GM23338 (cell line): Measurements from ENCODE around the gene KIRREL3. TPM values are rescaled to one million over a fixed set of nuclear protein-coding genes. Genes with fewer than 3 reads are reported as not detected.

Source experiments
- ATAC-seq: fragments of 200-7000 bp; cut with Tn5 transposase; 3 replicates; pipeline ENCODE4 v1.9.1; 2020
- DNase-seq: peaks from one replicate; pipeline ENCODE4 v3.0.0-alpha.2; 2015; ENCODE audit warnings: low spot score
- H2AFZ ChIP-seq: fragments of 200-600 bp; sonication (generic); 2 replicates; pipeline ENCODE4 v1.8.0; 2016; ENCODE audit warnings: antibody characterized with exemption, mild to moderate bottlenecking, moderate library complexity
- H3F3A ChIP-seq: fragments of 200-600 bp; sonication (generic); replicated peaks from 2 replicates; pipeline ENCODE4 v1.8.0; 2017; ENCODE audit warnings: antibody characterized with exemption, mixed run types, low read depth
- H3K27ac ChIP-seq: fragments of 200-600 bp; sonication (generic); 2 replicates; pipeline ENCODE4 v1.6.1; 2016; ENCODE audit warnings: low read depth
- H3K27me3 ChIP-seq: fragments of 200-600 bp; sonication (generic); 2 replicates; pipeline ENCODE4 v1.8.0; 2016; ENCODE audit warnings: mild to moderate bottlenecking, mixed run types, moderate library complexity; ENCODE audit not compliant: insufficient read depth
- H3K36me3 ChIP-seq: fragments of 200-600 bp; sonication (generic); 2 replicates; pipeline ENCODE4 v1.8.0; 2016; ENCODE audit warnings: mild to moderate bottlenecking; ENCODE audit not compliant: insufficient read depth
- H3K4me1 ChIP-seq: fragments of 200-600 bp; sonication (generic); 2 replicates; pipeline ENCODE4 v1.8.0; 2016; ENCODE audit warnings: mild to moderate bottlenecking, moderate library complexity; ENCODE audit not compliant: insufficient read depth
- H3K4me2 ChIP-seq: fragments of 200-600 bp; sonication (generic); 2 replicates; pipeline ENCODE4 v1.7.1; 2017; ENCODE audit warnings: mixed run types
- H3K4me3 ChIP-seq: fragments of 200-600 bp; sonication (generic); 2 replicates; pipeline ENCODE4 v1.6.1; 2016; ENCODE audit warnings: mixed run types
- H3K79me2 ChIP-seq: fragments of 200-600 bp; sonication (generic); replicated peaks from 2 replicates; pipeline ENCODE4 v1.8.0; 2017; ENCODE audit warnings: mild to moderate bottlenecking; ENCODE audit not compliant: insufficient read depth
- H3K9me2 ChIP-seq: fragments of 200-600 bp; sonication (generic); 2 replicates; pipeline ENCODE4 v1.8.0; 2017; ENCODE audit not compliant: insufficient read depth
- H4K20me1 ChIP-seq: fragments of 200-600 bp; sonication (generic); replicated peaks from 2 replicates; pipeline ENCODE4 v1.8.0; 2017; ENCODE audit warnings: mild to moderate bottlenecking; ENCODE audit not compliant: insufficient read depth
- H3K27ac Mint-ChIP-seq: 2 replicates; pipeline ENCODE4 v1.8.0; 2020; ENCODE audit warnings: inconsistent platforms, mild to moderate bottlenecking, moderate library complexity, mixed read lengths
- H3K27me3 Mint-ChIP-seq: 3 replicates; pipeline ENCODE4 v1.8.0; 2022; ENCODE audit warnings: low read depth, mild to moderate bottlenecking, moderate library complexity, mixed read lengths, inconsistent platforms; ENCODE audit not compliant: insufficient read depth, poor library complexity
- H3K36me3 Mint-ChIP-seq: 3 replicates; pipeline ENCODE4 v1.8.0; 2021; ENCODE audit warnings: low read depth, mild to moderate bottlenecking, inconsistent platforms, moderate library complexity, mixed read lengths
- H3K4me1 Mint-ChIP-seq: 3 replicates; pipeline ENCODE4 v1.8.0; 2020; ENCODE audit warnings: mild to moderate bottlenecking, inconsistent platforms, mixed read lengths
- H3K4me3 Mint-ChIP-seq: 3 replicates; pipeline ENCODE4 v1.8.0; 2021; ENCODE audit warnings: moderate library complexity, mild to moderate bottlenecking, inconsistent platforms, mixed read lengths
- H3K9me3 Mint-ChIP-seq: 3 replicates; pipeline ENCODE4 v1.8.0; 2020; ENCODE audit warnings: moderate library complexity, mild to moderate bottlenecking, inconsistent platforms, mixed read lengths
- CREB1 ChIP-seq: fragments of 250-450 bp; sonication (Bioruptor Pico); IDR thresholded peaks from 2 replicates; pipeline ENCODE4 v1.5.0; 2020; ENCODE audit warnings: low read depth, mild to moderate bottlenecking, moderate library complexity
- EZH2 ChIP-seq: fragments of 200-600 bp; sonication (generic); IDR thresholded peaks from one replicate; pipeline ENCODE4 v1.8.0; 2017; ENCODE audit warnings: antibody characterized with exemption, mild to moderate bottlenecking, low read depth; ENCODE audit not compliant: unreplicated experiment
- EZH2phosphoT487 ChIP-seq: fragments of 200-600 bp; sonication (generic); IDR thresholded peaks from one replicate; pipeline ENCODE4 v1.8.1; 2018; ENCODE audit warnings: antibody characterized with exemption; ENCODE audit not compliant: unreplicated experiment
- JUNB ChIP-seq: IDR thresholded peaks from one replicate; pipeline ENCODE4 v1.6.1; 2016; ENCODE audit warnings: antibody characterized with exemption; ENCODE audit not compliant: unreplicated experiment
- POLR2AphosphoS5 ChIP-seq: IDR thresholded peaks from 2 replicates; pipeline ENCODE4 v1.6.1; 2016; ENCODE audit warnings: antibody characterized with exemption, low read depth
- STAT1 ChIP-seq: IDR thresholded peaks from one replicate; pipeline ENCODE4 v1.6.1; 2016; ENCODE audit warnings: antibody characterized with exemption; ENCODE audit not compliant: unreplicated experiment
- ZNF114 ChIP-seq: fragments of 250-450 bp; sonication (Bioruptor Pico); IDR thresholded peaks from 2 replicates; pipeline ENCODE4 v1.5.0; 2020; ENCODE audit warnings: mild to moderate bottlenecking, moderate library complexity
- ZNF331 ChIP-seq: fragments of 250-450 bp; sonication (Bioruptor Pico); IDR thresholded peaks from 2 replicates; pipeline ENCODE4 v1.5.0; 2020; ENCODE audit warnings: low read depth, mild to moderate bottlenecking, moderate library complexity
- ZNF462 ChIP-seq: fragments of 250-450 bp; sonication (Bioruptor Pico); IDR thresholded peaks from 2 replicates; pipeline ENCODE4 v1.5.0; 2020; ENCODE audit warnings: mild to moderate bottlenecking, moderate library complexity
- polyA plus RNA-seq: library from polyadenylated mRNA; unstranded; fragments of >200 nt; fragmentation: Nextera tagmentation; extraction: Ambion mirVana; gene quantifications from 2 replicates; pipeline ENCODE4 v1.2.1, GENCODE V29; 2016
- total RNA-seq: library from RNA; depleted of rRNA; stranded (reverse); fragments of >200 nt; shearing (Covaris generic); gene quantifications from 2 replicates; pipeline ENCODE4 v1.2.3, GENCODE V29; 2014
- TF ChIP-seq, protein P1 (sequence below), 2 experiments: fragments of 200-600 bp in 1 of 2; sonication (generic) in 1 of 2; conservative IDR thresholded peaks; 2 replicates each; pipeline versions ENCODE4 v1.5.1 to v1.6.1; 2016 to 2017; ENCODE audit warnings: antibody characterized with exemption in 2 of 2, low read depth in 2 of 2, mild to moderate bottlenecking in 2 of 2, moderate library complexity in 1 of 2

Gene KIRREL3
- total and polyA plus RNA-seq, 2 experiments from 2014 or later = 0.13 to 1.5 TPM

GRCh38 chr11:126518972-126519690 lies 481.4 kb downstream of the KIRREL3 start (continued):
- TF ChIP-seq ZNF331 = no peak
- no peak for TF ChIP-seq STAT1
- no peak for TF ChIP-seq JUNB
- no peak for TF ChIP-seq EZH2phosphoT487
- no peak for TF ChIP-seq EZH2

- Histone ChIP-seq H2AFZ (no peak overlapping the region), H3K27ac (no peak overlapping the region), H3K9me2 (no peaks in the 10 kb centered on the region), H3K79me2 (no peaks in the 10 kb centered on the region), H3K27me3 (no peaks in the 10 kb centered on the region), H3K4me1 (no peaks in the 10 kb centered on the region), H3K36me3 (no peaks in the 10 kb centered on the region), H3K4me3 (no peak overlapping the region), H3F3A (no peaks in the 10 kb centered on the region), H4K20me1 (no peaks in the 10 kb centered on the region), H3K4me2 (no peak overlapping the region)
- Mint-ChIP-seq H3K4me1 (peaks cover 17% of the 10 kb centered on the region), H3K27me3 (peaks cover 3% of the 10 kb centered on the region), H3K4me3 (no peak overlapping the region), H3K27ac (no peak overlapping the region), H3K9me3 (no peaks in the 10 kb centered on the region), H3K36me3 (no peaks in the 10 kb centered on the region)
- peak; percentile 38; the same call in 2 of the 3 replicates for ATAC-seq
- no peak for DNase-seq
- TF ChIP-seq EZH2 (no peak), STAT1 (no peak), ZNF114 (CRISPR knock-in tag) (no peak)
These were observed 482.2 kb downstream of the KIRREL3 start for GRCh38 chr11:126518071-126518971.

DNA sequence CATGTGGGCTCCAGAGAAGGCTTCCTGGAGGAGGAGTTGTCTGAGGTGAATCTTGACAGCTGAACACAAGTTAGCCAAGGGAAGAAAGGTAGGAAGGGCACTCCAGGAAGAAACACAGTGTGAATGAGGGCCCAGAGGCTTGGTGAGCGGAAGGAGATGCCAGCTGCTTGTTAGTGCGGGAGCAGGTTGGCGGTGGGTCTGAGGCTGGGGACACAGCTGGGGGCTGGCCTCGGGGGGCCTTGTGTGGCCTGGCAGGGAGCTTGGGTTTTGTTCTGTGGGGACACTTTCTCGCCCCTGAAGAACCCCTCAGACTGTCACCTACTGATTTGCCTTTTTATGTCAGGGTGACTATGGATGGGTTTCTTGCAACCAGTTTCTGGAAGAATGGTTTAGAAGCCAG lies 485.1 kb downstream of the KIRREL3 start:
- Histone ChIP-seq H3K9me2 (no peaks in the 10 kb centered on the region), H3K4me3 (no peak overlapping the region), H3K36me3 (no peaks in the 10 kb centered on the region), H2AFZ (no peak overlapping the region), H3K4me1 (no peaks in the 10 kb centered on the region), H3K27me3 (no peaks in the 10 kb centered on the region), H3K27ac (no peak overlapping the region), H3F3A (no peaks in the 10 kb centered on the region), H3K79me2 (no peaks in the 10 kb centered on the region), H4K20me1 (no peaks in the 10 kb centered on the region), H3K4me2 (no peak overlapping the region)
- DNase-seq (no peak), ATAC-seq (no peak)
- H3K4me3 Mint-ChIP-seq = no peak overlapping the region
- H3K36me3 Mint-ChIP-seq = no peaks in the 10 kb centered on the region
- no peaks in the 10 kb centered on the region for H3K9me3 Mint-ChIP-seq
- no peak overlapping the region for H3K27ac Mint-ChIP-seq
- peaks cover 6% of the 10 kb centered on the region for H3K27me3 Mint-ChIP-seq
- H3K4me1 Mint-ChIP-seq = peaks cover 17% of the 10 kb centered on the region
- no peak for TF ChIP-seq ZNF331
- TF ChIP-seq JUNB = no peak
- TF ChIP-seq, protein P1, sequence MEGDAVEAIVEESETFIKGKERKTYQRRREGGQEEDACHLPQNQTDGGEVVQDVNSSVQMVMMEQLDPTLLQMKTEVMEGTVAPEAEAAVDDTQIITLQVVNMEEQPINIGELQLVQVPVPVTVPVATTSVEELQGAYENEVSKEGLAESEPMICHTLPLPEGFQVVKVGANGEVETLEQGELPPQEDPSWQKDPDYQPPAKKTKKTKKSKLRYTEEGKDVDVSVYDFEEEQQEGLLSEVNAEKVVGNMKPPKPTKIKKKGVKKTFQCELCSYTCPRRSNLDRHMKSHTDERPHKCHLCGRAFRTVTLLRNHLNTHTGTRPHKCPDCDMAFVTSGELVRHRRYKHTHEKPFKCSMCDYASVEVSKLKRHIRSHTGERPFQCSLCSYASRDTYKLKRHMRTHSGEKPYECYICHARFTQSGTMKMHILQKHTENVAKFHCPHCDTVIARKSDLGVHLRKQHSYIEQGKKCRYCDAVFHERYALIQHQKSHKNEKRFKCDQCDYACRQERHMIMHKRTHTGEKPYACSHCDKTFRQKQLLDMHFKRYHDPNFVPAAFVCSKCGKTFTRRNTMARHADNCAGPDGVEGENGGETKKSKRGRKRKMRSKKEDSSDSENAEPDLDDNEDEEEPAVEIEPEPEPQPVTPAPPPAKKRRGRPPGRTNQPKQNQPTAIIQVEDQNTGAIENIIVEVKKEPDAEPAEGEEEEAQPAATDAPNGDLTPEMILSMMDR (conservative IDR thresholded peaks at IDR 0.05; ENCODE audit: low read depth in 2 of 2) = no peak
- no peak for TF ChIP-seq POLR2AphosphoS5
- no peak for TF ChIP-seq CREB1 (CRISPR knock-in tag)
- no peak for TF ChIP-seq ZNF462
